ENCODE results near the gene POLR3A. TPM values are rescaled to one million over a fixed set of nuclear protein-coding genes. Genes with fewer than 3 reads are reported as not detected.

Gene POLR3A
- total RNA-seq, 2 experiments from 2014 or later, result 18.1 to 18.8 TPM

GRCh38 chr10:77978360-77978759 is 51.0 kb downstream of the POLR3A start:
- no peak overlapping the region for H3K27ac Mint-ChIP-seq
- ChIA-PET POLR2A (no interaction called here), CTCF (no interaction called here)
- H3K4me3 Mint-ChIP-seq, result no peak overlapping the region
- H3K36me3 Mint-ChIP-seq (ENCODE audit: low read depth), result peaks cover 50% of the 10 kb centered on the region
- no peaks in the 10 kb centered on the region for H3K9me3 Mint-ChIP-seq
- DNase-seq, result no peak
- H3K27me3 Mint-ChIP-seq, result no peaks in the 10 kb centered on the region
- H3K4me1 Mint-ChIP-seq, result no peaks in the 10 kb centered on the region

DNA sequence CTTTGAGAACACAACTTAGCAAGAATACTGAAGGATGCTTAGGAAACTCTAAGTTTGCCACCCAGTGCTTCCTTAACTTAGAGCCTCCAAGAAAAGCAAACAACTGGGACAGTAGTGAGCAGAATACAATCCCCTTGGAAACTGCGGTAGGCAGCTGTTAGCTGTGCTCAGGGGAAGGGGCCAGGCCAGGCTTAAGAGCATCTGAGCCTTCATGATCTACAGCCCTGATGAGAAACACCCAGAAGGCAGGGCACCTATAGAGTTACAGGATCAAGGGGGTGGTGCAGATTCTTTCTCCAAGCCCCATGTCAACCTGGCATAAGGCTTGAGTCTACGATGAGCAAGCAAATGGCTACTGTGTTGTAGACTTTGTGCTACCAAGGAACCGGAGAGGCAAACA is 51.4 kb downstream of the POLR3A start:
- no peak overlapping the region for H3K4me3 Mint-ChIP-seq
- no peaks in the 10 kb centered on the region for H3K27me3 Mint-ChIP-seq
- DNase-seq, result no peak
- peaks cover 47% of the 10 kb centered on the region for H3K36me3 Mint-ChIP-seq (ENCODE audit: low read depth)
- no peaks in the 10 kb centered on the region for H3K9me3 Mint-ChIP-seq
- no peaks in the 10 kb centered on the region for H3K4me1 Mint-ChIP-seq
- no peak overlapping the region for H3K27ac Mint-ChIP-seq
- CTCF ChIA-PET, result no interaction called here
- POLR2A ChIA-PET, result interaction anchor here (0.7 kb wide), 1 partner anchor 67 kb away, joined by 4 read pairs; no protein-coding TSS in a partner anchor

- POLR2A ChIA-PET, result no interaction called here
Measured at GRCh38 chr10:77977016-77977415, 52.3 kb downstream of the POLR3A start.

GRCh38 chr10:77975086-77975666 is 54.1 kb downstream of the POLR3A start:
- no peak overlapping the region for H3K27ac Mint-ChIP-seq
- peaks cover 12% of the 10 kb centered on the region for H3K4me1 Mint-ChIP-seq
- H3K4me3 Mint-ChIP-seq, result no peak overlapping the region
- H3K27me3 Mint-ChIP-seq, result no peaks in the 10 kb centered on the region
- peaks cover 35% of the 10 kb centered on the region for H3K36me3 Mint-ChIP-seq (ENCODE audit: low read depth)
- DNase-seq, result no peak
- POLR2A ChIA-PET, result no interaction called here
- CTCF ChIA-PET, result no interaction called here
- H3K9me3 Mint-ChIP-seq, result no peaks in the 10 kb centered on the region

More at GRCh38 chr10:77977016-77977415, 52.3 kb downstream of the POLR3A start:
- H3K9me3 Mint-ChIP-seq, result no peaks in the 10 kb centered on the region
- peaks cover 42% of the 10 kb centered on the region for H3K36me3 Mint-ChIP-seq (ENCODE audit: low read depth)
- CTCF ChIA-PET, result no interaction called here
- H3K27ac Mint-ChIP-seq, result no peak overlapping the region
- H3K4me3 Mint-ChIP-seq, result no peak overlapping the region
- no peaks in the 10 kb centered on the region for H3K27me3 Mint-ChIP-seq
- no peak for DNase-seq
- peaks cover 2% of the 10 kb centered on the region for H3K4me1 Mint-ChIP-seq

DNA sequence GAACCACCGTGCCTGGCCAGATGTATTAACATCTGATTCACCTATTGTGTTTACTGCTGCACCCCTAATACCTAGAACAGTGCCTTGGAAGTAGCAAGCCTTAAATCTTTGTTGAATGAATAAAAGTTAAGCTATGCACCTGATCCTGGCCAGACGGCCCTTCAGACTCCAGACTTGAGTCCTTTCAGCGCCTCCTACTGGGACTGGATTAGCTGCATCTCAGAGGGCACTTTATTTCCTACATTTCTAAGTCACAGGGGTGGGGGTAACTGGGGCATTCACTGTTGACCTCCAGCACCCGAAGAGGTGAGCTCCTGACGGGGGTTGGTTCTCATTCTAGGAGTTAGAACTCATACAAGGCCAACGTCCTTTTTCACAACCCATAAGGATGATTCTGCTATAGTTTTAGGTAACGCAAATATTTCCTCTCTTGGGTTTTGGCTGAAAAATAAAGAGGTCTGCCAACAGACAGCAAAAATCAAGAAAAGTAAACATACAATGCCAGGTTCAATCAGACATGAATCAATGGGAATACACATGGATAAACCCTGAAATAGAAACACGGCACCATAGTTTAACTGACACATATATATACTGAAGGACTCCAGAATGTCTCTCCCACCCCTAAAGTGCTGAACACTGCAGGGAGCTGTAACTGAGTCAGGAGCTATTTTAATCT is 54.8 kb downstream of the POLR3A start:
- Mint-ChIP-seq H3K4me1 (peaks cover 12% of the 10 kb centered on the region), H3K36me3 (ENCODE audit: low read depth) (peaks cover 29% of the 10 kb centered on the region), H3K27ac (no peak overlapping the region), H3K4me3 (no peak overlapping the region), H3K27me3 (no peaks in the 10 kb centered on the region), H3K9me3 (no peaks in the 10 kb centered on the region)
- DNase-seq, result no peak
- ChIA-PET CTCF (no interaction called here), POLR2A (no interaction called here)

DNA sequence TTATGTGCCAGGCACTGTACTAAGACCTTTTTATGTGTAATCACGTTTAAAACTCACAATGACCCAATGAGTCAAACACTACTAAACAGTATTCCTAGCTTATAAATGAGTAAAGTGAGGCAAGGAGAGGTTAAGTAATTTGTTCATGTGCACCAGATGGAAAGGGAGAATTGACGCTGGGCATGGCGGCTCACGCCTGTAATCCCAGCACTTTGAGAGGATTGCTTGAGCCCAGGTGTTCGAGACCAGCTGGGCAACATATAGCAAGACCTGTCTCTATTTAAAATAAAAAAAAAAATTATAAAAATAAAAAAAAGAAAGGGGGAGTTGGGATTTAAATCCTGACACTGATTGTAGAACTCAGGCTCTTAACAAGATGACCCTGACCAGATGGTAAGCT is 56.0 kb downstream of the POLR3A start:
- CTCF ChIA-PET, result interaction anchor here (1.5 kb wide), 1 partner anchor 13 kb away, joined by 3 read pairs; no protein-coding TSS in a partner anchor
- no peak for DNase-seq
- Mint-ChIP-seq H3K36me3 (ENCODE audit: low read depth) (peaks cover 26% of the 10 kb centered on the region), H3K27ac (no peak overlapping the region), H3K4me1 (peaks cover 12% of the 10 kb centered on the region), H3K27me3 (no peaks in the 10 kb centered on the region), H3K4me3 (no peak overlapping the region), H3K9me3 (no peaks in the 10 kb centered on the region)
- POLR2A ChIA-PET, result no interaction called here

DNA sequence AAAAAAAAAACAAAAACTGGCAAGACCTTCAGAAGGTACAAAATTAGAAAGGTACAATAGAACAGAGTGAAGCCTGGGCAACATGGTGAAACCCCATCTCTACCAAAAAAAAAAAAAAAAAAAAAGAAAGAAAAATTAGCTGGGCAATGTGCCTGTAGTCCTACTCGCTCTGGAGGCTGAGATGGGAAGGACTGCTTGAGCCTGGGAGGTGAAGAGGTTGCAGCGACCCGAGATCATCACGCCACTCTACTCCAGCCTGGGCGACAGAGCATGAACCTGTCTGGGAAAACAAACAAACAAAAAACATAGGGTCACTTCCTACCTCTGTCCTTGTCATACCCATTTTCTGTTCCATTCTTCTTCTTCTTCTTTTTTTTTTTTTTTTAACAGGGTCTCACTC is 57.2 kb downstream of the POLR3A start:
- CTCF ChIA-PET, result interaction anchor here (1.5 kb wide), 1 partner anchor 14 kb away, joined by 3 read pairs; no protein-coding TSS in a partner anchor
- Mint-ChIP-seq H3K27ac (peak overlapping the region; percentile 73), H3K4me1 (peaks cover 12% of the 10 kb centered on the region), H3K36me3 (ENCODE audit: low read depth) (peaks cover 16% of the 10 kb centered on the region), H3K9me3 (no peaks in the 10 kb centered on the region), H3K4me3 (no peak overlapping the region), H3K27me3 (no peaks in the 10 kb centered on the region)
- no peak for DNase-seq
- POLR2A ChIA-PET, result no interaction called here

- Mint-ChIP-seq H3K27me3 (no peaks in the 10 kb centered on the region), H3K4me1 (peaks cover 12% of the 10 kb centered on the region), H3K4me3 (no peak overlapping the region), H3K36me3 (ENCODE audit: low read depth) (peaks cover 12% of the 10 kb centered on the region), H3K9me3 (no peaks in the 10 kb centered on the region), H3K27ac (peak overlapping the region; percentile 19)
- POLR2A ChIA-PET, result no interaction called here
- no peak for DNase-seq
- CTCF ChIA-PET, result interaction anchor here (1.5 kb wide), 1 partner anchor 15 kb away, joined by 3 read pairs; no protein-coding TSS in a partner anchor
Measured at GRCh38 chr10:77971804-77972144, 57.5 kb downstream of the POLR3A start.

- POLR2A ChIA-PET, result no interaction called here
- no peak for DNase-seq
- Mint-ChIP-seq H3K9me3 (no peaks in the 10 kb centered on the region), H3K27ac (peak overlapping the region; percentile 64), H3K4me1 (peaks cover 12% of the 10 kb centered on the region), H3K36me3 (ENCODE audit: low read depth) (peaks cover 7% of the 10 kb centered on the region), H3K27me3 (no peaks in the 10 kb centered on the region), H3K4me3 (no peak overlapping the region)
- CTCF ChIA-PET, result no interaction called here
Measured at GRCh38 chr10:77970869-77971803, 58.2 kb downstream of the POLR3A start.

GRCh38 chr10:77969114-77969513 is 60.2 kb downstream of the POLR3A start:
- peaks cover 3% of the 10 kb centered on the region for H3K9me3 Mint-ChIP-seq
- ChIA-PET POLR2A (no interaction called here), CTCF (interaction anchor here (1.2 to 2.4 kb wide), 2 partner anchors 10 to 19 kb away, joined by 3 to 8 read pairs; no protein-coding TSS in a partner anchor)
- peaks cover 6% of the 10 kb centered on the region for H3K36me3 Mint-ChIP-seq (ENCODE audit: low read depth)
- H3K4me1 Mint-ChIP-seq, result peaks cover 12% of the 10 kb centered on the region
- DNase-seq, result no peak
- H3K27ac Mint-ChIP-seq, result no peak overlapping the region
- H3K4me3 Mint-ChIP-seq, result no peak overlapping the region
- no peaks in the 10 kb centered on the region for H3K27me3 Mint-ChIP-seq

- H3K4me1 Mint-ChIP-seq, result peaks cover 12% of the 10 kb centered on the region
- no peaks in the 10 kb centered on the region for H3K27me3 Mint-ChIP-seq
- H3K27ac Mint-ChIP-seq, result no peak overlapping the region
- peaks cover 8% of the 10 kb centered on the region for H3K9me3 Mint-ChIP-seq
- H3K4me3 Mint-ChIP-seq, result no peak overlapping the region
- no peak for DNase-seq
- CTCF ChIA-PET, result interaction anchor here (1.3 to 2.4 kb wide), 2 partner anchors 9 to 12 kb away, joined by 4 to 8 read pairs; no protein-coding TSS in a partner anchor
- POLR2A ChIA-PET, result no interaction called here
- peaks cover 6% of the 10 kb centered on the region for H3K36me3 Mint-ChIP-seq (ENCODE audit: low read depth)
Measured at GRCh38 chr10:77967611-77968022, 61.7 kb downstream of the POLR3A start.

- CTCF ChIA-PET, result interaction anchor here (0.8 kb wide), 1 partner anchor 9 kb away, joined by 3 read pairs; no protein-coding TSS in a partner anchor
- no peak for DNase-seq
- no peak overlapping the region for H3K4me3 Mint-ChIP-seq
Measured at GRCh38 chr10:77965294-77965693, 64.0 kb downstream of the POLR3A start.

GRCh38 chr10:77964811-77965210 is 64.5 kb downstream of the POLR3A start:
- Mint-ChIP-seq H3K9me3 (peaks cover 8% of the 10 kb centered on the region), H3K36me3 (ENCODE audit: low read depth) (no peaks in the 10 kb centered on the region), H3K27ac (no peak overlapping the region), H3K27me3 (no peaks in the 10 kb centered on the region), H3K4me1 (no peaks in the 10 kb centered on the region), H3K4me3 (no peak overlapping the region)
- CTCF ChIA-PET, result no interaction called here
- no peak for DNase-seq
- POLR2A ChIA-PET, result no interaction called here

More at GRCh38 chr10:77965294-77965693, 64.0 kb downstream of the POLR3A start:
- Mint-ChIP-seq H3K9me3 (peaks cover 8% of the 10 kb centered on the region), H3K36me3 (ENCODE audit: low read depth) (no peaks in the 10 kb centered on the region), H3K27ac (no peak overlapping the region), H3K27me3 (no peaks in the 10 kb centered on the region), H3K4me1 (no peaks in the 10 kb centered on the region)
- POLR2A ChIA-PET, result no interaction called here

Data from activated CD4-positive, alpha-beta T cell treated with anti-CD3 and anti-CD28 coated beads, Interleukin-2, amount 10 ng/mL, durations not matched to agents 7 days and 5 days (primary cell).